ENCODE data around the gene RASAL2. TPM values are rescaled to one million over a fixed set of nuclear protein-coding genes. Genes with fewer than 3 reads are reported as not detected.
"Not testable (repeated sequence)": the region's sequence is repeated elsewhere in the genome, so short reads cannot be mapped to it uniquely, and the experiment has no call there.

The RASAL2 gene
- total RNA-seq, 4 donors from 2014 or later: 31.8 to 48.3 (median 37.8) TPM

DNA sequence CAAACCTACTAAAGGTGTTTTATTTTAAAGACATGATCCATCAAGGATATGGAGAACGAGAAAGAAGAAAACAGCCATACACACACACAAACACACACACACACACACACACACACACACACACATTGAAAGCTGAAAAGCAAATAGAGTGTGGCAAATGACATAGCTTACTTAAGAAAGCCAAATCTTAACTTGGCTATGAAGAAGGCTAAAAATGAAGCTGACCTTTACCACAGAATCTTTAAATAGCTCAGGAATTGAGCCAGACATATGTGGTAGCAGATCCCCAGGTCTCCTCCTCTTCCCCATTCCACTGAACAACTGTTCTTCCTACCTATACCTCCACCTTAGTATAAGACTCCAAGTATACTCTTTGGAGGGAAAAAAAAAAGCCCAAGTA, 217.3 kb downstream of the RASAL2 start:
- no peak for DNase-seq (ENCODE audit: low spot score in 2 of 2)
- H3K27me3 ChIP-seq: no peaks in the 10 kb centered on the region
- WGBS: 83% methylated on average over 1 of the region's 1 CpG

DNA sequence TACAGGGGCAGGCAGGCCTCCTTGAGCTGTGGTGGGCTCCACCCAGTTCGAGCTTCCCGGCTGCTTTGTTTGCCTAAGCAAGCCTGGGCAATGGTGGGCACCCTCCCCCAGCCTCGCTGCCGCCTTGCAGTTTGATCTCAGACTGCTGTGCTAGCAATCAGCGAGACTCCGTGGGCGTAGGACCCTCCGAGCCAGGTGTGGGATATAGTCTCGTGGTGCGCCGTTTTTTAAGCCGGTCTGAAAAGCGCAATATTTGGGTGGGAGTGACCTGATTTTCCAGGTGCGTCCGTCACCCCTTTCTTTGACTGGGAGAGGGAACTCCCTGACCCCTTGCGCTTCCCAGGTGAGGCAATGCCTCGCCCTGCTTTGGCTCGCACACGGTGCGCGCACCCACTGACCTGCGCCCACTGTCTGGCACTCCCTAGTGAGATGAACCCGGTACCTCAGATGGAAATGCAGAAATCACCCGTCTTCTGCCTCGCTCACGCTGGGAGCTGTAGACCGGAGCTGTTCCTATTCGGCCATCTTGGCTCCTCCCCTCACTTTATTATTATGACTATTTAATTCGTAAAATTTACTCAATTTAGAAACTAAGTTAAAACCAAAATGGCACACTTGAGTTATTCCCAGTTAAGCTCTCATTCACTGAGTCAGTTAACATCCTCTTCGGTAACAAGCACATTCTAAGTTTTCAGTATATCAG, 226.5 kb downstream of the RASAL2 start:
- 80% methylated on average over 23 of the region's 30 CpGs for WGBS
- peak overlapping the region; percentile 22 for H3K4me3 ChIP-seq

More for the DNA sequence above, 217.3 kb downstream of the RASAL2 start:
- no peak overlapping the region for H3K4me3 ChIP-seq
- H3K4me1 ChIP-seq: peaks cover 27% of the 10 kb centered on the region
- TF ChIP-seq POLR2A (IDR thresholded peaks at IDR 0.05) (no peak), POLR2AphosphoS5 (IDR thresholded peaks at IDR 0.05) (no peak), EP300 (IDR thresholded peaks at IDR 0.05) (no peak)
- TF ChIP-seq, protein P1, sequence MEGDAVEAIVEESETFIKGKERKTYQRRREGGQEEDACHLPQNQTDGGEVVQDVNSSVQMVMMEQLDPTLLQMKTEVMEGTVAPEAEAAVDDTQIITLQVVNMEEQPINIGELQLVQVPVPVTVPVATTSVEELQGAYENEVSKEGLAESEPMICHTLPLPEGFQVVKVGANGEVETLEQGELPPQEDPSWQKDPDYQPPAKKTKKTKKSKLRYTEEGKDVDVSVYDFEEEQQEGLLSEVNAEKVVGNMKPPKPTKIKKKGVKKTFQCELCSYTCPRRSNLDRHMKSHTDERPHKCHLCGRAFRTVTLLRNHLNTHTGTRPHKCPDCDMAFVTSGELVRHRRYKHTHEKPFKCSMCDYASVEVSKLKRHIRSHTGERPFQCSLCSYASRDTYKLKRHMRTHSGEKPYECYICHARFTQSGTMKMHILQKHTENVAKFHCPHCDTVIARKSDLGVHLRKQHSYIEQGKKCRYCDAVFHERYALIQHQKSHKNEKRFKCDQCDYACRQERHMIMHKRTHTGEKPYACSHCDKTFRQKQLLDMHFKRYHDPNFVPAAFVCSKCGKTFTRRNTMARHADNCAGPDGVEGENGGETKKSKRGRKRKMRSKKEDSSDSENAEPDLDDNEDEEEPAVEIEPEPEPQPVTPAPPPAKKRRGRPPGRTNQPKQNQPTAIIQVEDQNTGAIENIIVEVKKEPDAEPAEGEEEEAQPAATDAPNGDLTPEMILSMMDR (IDR thresholded peaks at IDR 0.05): no peak
- H3K9me3 ChIP-seq: no peaks in the 10 kb centered on the region
- no peaks in the 10 kb centered on the region for H3K36me3 ChIP-seq
- no peak overlapping the region for H3K27ac ChIP-seq

DNA sequence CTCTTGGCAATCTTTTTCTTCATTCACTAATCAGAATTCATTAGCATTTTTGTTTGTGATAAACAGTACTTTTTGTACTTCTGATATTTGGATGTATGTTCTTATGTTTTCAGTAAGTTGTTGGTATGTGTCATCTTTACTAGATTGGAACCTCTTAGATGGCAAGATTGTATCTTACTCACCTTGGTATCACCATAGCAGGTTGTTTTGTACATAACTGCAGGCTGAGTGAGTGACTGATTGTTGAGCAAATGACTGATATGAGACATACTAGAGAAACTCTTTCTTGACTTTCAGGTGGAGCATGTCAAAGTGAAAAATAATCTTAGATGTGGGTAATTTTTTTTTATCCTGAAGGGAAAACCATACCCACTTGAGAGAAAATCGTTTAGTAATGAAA, 229.2 kb downstream of the RASAL2 start:
- peak overlapping the region; percentile 2 for H3K27ac ChIP-seq
- no peak overlapping the region for H3K4me3 ChIP-seq
- no peaks in the 10 kb centered on the region for H3K27me3 ChIP-seq
- 43% methylated on average over 1 of the region's 1 CpG for WGBS
- H3K4me1 ChIP-seq: peaks cover 12% of the 10 kb centered on the region
- no peak for DNase-seq (ENCODE audit: low spot score in 2 of 2)
- TF ChIP-seq EP300 (IDR thresholded peaks at IDR 0.05): no peak
- TF ChIP-seq, protein P1 (IDR thresholded peaks at IDR 0.05): no peak
- no peak for TF ChIP-seq POLR2A (IDR thresholded peaks at IDR 0.05)
- TF ChIP-seq POLR2AphosphoS5 (IDR thresholded peaks at IDR 0.05): no peak
- no peaks in the 10 kb centered on the region for H3K9me3 ChIP-seq
- no peaks in the 10 kb centered on the region for H3K36me3 ChIP-seq

More for the DNA sequence above, 226.5 kb downstream of the RASAL2 start:
- H3K36me3 ChIP-seq; H3K27ac ChIP-seq; H3K27me3 ChIP-seq; DNase-seq (ENCODE audit: low spot score in 2 of 2); H3K9me3 ChIP-seq: not testable (repeated sequence)
- H3K4me1 ChIP-seq: peaks cover 12% of the 10 kb centered on the region

DNA sequence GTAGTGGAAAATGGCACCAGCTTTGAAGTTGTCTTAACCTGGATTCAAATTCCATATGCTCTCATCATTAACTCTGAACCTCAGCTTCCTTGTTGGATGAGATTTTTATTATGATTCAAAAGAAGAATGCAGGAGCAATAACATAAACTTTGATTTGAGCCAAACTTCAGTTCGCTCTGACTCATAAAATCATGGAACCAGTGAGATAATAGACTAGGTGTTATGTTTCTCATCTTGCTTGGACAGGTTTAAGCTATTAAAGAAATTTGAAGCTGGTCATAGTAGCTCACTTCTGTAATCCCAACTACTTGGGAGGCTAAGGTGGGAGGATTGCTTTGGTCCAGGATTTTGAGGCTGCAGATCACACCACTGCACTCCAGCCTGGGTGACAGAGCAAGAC, 230.1 kb downstream of the RASAL2 start:
- Histone ChIP-seq H3K27me3 (no peaks in the 10 kb centered on the region), H3K4me1 (peaks cover 12% of the 10 kb centered on the region), H3K9me3 (no peaks in the 10 kb centered on the region), H3K27ac (peak overlapping the region; percentile 32), H3K4me3 (no peak overlapping the region), H3K36me3 (no peaks in the 10 kb centered on the region)
- 50% methylated on average over 1 of the region's 1 CpG for WGBS
- no peak for TF ChIP-seq EP300 (IDR thresholded peaks at IDR 0.05)
- TF ChIP-seq, protein P1 (IDR thresholded peaks at IDR 0.05): no peak
- no peak for TF ChIP-seq POLR2A (IDR thresholded peaks at IDR 0.05)
- DNase-seq (ENCODE audit: low spot score in 2 of 2): no peak

DNA sequence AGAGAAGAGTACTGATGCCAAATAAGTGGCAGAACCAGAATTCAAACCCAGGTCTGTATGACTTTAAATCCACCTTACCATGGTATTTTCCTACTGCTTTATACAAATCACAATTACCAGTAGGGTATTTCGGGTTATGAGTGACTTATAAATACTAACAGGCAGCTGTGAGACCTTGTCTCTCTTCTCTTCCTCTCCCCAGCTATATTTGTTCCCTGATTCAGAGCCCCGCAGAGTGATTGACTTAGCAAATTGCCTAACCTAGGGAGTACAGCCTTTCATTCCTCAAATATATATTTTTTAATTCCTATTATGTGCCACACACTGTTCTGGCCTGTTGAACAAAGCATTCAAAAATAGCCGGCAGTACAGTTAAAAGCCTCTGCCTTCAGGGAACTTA, 234.8 kb downstream of the RASAL2 start:
- H3K27ac ChIP-seq: no peak overlapping the region
- no peaks in the 10 kb centered on the region for H3K27me3 ChIP-seq
- 90% methylated on average over 3 of the region's 3 CpGs for WGBS
- no peaks in the 10 kb centered on the region for H3K36me3 ChIP-seq
- H3K9me3 ChIP-seq: no peaks in the 10 kb centered on the region
- no peak overlapping the region for H3K4me3 ChIP-seq
- TF ChIP-seq POLR2A (IDR thresholded peaks at IDR 0.05) (no peak), POLR2AphosphoS5 (IDR thresholded peaks at IDR 0.05) (no peak), EP300 (IDR thresholded peaks at IDR 0.05) (no peak)
- TF ChIP-seq, protein P1 (IDR thresholded peaks at IDR 0.05): no peak
- no peak for DNase-seq (ENCODE audit: low spot score in 2 of 2)
- peaks cover 17% of the 10 kb centered on the region for H3K4me1 ChIP-seq

DNA sequence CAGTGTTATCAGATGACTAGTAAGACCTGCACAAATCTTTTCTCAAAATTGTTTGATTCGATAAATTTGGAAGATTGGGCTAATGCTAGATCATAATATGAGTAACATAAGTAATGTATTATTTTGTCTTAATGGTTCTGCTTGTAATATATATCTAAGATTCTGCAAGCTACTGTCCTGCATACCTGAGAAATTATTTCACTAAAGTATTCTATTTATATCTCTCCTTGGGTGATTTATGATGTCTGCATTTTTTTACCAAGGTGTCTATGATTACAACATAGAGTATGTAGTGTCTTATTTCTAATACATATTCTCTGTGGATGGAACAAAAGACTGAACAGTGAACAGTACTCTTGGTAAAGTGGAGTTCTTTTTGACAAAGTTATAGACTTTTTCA, 236.2 kb downstream of the RASAL2 start:
- 65% methylated on average over 1 of the region's 1 CpG for whole genome bisulfite sequencing
- TF ChIP-seq EP300 (IDR thresholded peaks at IDR 0.05): no peak
- TF ChIP-seq POLR2A (IDR thresholded peaks at IDR 0.05): no peak
- no peak for TF ChIP-seq POLR2AphosphoS5 (IDR thresholded peaks at IDR 0.05)
- TF ChIP-seq, protein P1 (IDR thresholded peaks at IDR 0.05): no peak
- no peaks in the 10 kb centered on the region for H3K27me3 ChIP-seq

More for the DNA sequence above, 236.2 kb downstream of the RASAL2 start:
- no peaks in the 10 kb centered on the region for H3K36me3 ChIP-seq
- no peak overlapping the region for H3K27ac ChIP-seq
- H3K9me3 ChIP-seq: no peaks in the 10 kb centered on the region
- peaks cover 8% of the 10 kb centered on the region for H3K4me1 ChIP-seq
- H3K4me3 ChIP-seq: no peak overlapping the region
- no peak for DNase-seq (ENCODE audit: low spot score in 2 of 2)

Data from suprapubic skin (tissue), 4 donors.